GM18873 (cell line): ENCODE results near the gene PDIA4.
"Not testable (repeated sequence)": the region's sequence is repeated elsewhere in the genome, so short reads cannot be mapped to it uniquely, and the experiment has no call there.

Experiments
- ATAC-seq: cut with Tn5 transposase; IDR thresholded peaks from one replicate; pipeline ENCODE4 v1.9.1; 2021; ENCODE audit warnings: mild to moderate bottlenecking, moderate library complexity, moderate number of reproducible peaks; ENCODE audit not compliant: unreplicated experiment, low FRiP score

Gene PDIA4

DNA sequence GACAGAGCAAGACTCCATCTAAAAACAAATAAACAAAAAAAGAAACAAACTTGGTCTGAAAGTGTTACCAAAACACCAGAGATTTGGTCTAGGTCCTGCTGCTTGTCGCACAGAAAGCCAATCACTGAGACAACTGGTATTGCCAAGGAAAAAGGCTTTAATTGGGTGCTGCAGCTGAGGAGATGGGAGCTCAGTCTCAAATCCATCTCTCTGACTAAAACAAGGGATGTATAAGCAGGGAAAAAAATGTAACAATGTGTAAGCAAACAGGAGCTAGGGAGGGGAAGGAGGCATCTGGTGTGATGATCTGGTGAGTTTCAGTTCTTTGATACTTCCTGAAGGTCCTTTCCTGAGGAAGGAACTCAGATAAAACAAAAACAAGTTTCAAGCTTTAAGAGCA is 8.4 kb upstream of the PDIA4 start:
- ATAC-seq, result no peak

DNA sequence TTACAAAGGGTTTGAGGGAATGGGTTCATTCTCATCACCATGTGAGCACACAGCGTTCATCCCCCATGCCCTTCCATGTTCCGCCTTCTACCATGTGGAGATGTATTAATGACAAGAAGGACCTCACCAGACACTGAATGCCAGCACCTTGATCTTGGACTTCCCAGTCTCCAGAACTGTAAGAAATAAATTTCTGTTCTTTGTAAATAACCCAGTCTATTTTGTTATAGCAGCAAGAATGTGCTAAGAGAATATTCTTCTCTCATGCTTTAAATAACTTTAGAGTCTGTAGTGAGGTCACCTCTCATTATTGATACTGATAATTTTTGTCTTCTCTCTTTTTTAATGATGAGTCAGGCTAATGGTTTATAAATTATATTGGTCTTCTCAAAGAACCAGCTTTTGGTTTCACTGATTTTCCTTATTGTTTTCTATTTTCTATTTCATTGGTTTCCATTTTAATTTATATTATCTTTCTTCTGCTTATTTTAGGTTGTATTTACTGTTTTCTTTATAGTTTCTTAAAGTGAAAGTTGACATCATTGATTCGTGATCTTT is 3.1 kb upstream of the PDIA4 start:
- no peak for ATAC-seq

DNA sequence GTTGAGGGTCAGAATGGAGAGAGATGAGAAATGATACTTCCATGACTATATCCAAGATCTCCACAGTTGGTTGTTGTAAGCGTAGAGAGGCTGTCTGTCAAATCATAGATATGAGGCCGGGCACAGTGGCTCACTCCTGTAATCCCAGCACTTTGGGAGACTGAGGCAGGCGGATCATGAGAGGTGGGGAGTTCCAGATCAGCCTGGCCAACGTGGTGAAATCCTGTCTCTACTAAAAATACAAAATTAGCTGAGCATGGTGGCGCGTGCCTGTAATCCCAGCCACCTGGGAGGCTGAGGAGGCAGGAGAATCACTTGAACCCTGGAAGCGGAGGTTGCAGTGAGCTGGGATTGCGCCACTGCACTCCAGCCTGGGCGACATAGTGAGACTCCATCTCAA is 2.1 kb upstream of the PDIA4 start:
- not testable (repeated sequence) for ATAC-seq

DNA sequence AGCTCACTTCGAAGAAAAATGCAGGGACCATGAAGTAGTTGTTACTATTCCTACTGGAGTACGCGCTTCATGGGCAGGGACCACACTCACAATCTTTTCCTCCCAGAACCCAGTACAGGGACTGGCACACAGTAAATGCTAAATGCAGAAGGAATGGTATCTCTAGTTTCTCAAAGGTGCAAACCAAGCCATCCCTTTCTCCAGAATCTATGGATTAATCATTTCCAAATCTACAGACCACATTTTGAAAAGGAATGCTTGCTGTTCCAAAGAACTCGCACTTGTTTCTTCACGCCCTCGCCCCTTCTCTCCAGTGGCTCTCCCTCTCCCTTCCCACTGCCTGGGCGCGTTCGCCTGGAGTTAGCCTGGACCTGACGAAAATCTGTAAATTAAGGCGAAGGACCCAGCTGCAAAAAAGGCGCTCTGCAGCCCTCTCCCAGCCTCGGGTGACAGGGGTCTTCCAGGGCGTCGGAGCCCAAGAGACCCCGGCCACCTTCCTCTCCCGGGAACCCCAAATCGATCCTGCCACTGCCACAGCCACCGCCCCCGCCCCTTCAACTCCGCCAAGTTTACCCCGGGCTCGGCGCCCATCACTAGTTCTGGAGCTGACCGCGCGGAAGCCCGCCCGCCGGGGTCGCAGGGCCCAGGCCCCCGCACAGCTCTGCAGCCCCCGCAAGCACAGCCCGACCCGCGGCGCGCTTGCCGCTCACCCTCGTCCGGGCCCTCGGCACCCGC is 527 bp downstream of the PDIA4 start:
- ATAC-seq, result no peak

DNA sequence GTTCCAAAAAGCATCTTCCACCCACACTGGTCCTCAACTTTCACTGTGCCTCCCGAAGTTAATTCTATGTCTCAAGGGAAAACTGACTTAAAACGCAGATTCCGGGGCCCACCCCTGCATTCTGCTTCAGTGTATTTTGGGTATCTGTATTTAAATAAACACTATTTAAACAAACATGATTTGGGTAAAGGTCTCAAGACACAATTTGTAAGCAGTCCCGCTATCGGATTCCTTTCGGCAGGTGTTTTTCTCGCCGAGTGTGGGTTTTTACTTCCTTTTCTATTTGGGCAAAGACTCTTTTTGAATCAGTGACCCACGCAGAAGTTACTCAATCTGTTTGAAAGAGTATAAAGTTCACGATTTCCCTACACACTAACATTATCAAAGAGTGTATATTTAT is 1.2 kb downstream of the PDIA4 start:
- no peak for ATAC-seq

DNA sequence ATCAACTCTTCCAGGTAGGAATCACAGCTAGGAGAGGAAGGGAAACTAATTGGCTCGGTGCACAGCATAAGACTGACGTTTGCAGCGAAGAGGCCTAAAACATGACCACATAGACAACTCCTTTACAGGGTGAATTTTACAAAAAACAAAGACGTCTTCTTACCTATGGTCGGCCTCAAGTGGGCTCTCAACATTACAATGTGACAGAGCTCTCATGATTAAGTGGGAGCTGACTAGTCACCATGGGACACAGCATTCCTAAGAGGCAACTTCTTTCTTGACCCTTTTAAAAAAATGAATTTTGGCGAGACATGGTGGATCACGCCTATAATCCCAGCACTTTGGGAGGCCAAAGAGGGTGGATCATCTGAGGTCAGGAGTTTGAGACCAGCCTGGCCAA is 4.6 kb downstream of the PDIA4 start:
- ATAC-seq, result no peak

DNA sequence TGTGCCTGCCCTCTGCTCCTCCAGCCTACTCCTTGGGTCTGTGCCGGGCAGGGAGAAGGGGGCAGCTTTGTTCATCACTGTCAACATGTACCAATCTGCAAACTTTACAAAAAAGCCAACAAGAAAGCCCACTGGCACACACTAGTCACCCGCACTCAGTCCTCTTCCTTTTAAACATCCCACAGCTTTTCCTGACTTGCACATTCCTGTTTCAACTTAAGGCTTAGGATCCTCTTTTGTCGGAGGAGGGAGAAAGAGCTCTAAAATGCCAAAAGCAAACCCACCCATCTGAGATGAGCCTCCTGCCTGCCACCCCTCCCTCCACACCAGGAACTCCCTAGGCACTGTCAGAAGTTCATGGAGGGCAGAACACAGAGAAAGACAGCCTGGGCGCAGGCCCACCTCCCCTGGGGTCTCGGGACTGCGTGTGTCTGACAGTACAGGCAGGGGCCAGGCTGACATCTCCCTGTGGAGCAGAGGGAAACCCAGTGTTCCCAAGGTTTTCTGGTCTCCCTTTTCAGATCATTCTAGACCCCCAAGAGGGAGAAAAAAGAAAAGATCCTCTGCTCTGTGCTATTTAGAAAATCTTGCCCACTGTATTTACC is 5.4 kb downstream of the PDIA4 start:
- no peak for ATAC-seq

DNA sequence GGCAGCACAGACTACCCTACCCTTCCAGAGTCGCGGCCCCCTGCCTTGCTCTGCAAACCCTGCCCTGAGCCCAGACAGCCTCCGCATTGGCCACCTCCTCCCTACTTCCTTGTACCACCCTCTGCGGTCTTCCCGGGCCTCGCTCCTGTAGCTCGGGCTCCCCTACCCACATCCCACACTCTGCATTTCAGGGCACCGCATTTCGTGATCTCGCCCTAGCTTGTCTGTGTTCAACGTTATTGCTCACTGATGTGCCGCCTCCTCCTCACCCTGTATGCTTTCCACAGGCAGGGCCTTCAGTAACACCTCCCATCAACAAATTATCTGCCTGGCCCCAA is 6.6 kb downstream of the PDIA4 start:
- no peak for ATAC-seq

DNA sequence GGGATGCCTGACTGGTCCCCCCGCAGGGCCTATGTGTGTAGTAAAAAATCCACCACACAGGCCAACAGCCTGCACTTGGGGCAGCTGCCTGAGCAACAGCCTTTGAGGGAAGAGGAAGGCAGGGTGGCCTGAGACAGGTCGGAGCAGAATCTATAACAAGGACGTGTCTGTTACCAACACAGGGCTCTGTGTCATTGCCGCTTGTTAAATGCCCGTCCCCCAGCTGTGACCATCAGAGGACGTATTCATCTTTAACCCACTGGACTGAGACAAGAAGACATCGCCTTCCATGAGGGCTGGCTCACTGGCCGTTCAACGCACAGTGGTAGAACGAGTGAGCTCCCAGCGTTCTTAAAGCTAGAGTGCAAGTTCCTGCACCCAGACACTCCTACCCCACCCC is 7.8 kb downstream of the PDIA4 start:
- ATAC-seq, result no peak

DNA sequence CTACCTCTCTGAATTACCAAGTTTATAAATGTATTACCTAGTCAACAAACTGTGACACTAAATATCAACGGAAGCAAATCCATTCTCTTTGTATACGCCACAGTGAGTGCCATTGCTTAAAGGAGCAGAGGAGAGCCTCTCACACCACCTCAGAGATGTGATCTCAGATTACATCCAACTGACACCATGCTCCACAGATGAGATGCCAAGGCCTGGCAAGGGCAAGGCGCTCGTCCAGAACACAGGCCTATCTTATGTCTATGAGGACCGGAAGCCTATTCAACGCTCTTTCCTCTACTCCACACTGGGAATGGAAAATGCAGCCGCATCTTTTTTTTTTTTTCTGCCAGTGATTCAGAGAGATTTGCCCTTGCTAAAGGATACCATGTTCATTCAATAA is 11.4 kb downstream of the PDIA4 start:
- ATAC-seq, result no peak

DNA sequence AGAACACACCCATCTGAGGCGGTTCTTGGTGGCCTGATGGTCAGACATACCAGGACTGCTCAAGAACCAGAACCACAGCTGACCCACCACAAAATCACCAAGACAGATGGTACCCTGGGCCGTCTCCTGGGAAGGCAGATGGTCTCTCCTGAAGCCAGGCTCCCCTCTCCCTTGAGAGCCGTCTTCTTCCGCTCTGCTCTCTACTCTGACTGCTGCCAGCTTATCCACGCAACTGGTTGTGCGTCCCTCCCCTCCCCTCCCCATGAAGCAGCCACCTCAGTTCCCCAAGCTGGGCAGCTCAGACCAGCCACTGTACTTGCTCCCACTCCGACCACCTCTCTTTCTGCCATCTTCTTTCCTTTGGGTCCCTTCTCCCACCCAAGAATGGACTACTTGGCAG is 14.0 kb downstream of the PDIA4 start:
- no peak for ATAC-seq

DNA sequence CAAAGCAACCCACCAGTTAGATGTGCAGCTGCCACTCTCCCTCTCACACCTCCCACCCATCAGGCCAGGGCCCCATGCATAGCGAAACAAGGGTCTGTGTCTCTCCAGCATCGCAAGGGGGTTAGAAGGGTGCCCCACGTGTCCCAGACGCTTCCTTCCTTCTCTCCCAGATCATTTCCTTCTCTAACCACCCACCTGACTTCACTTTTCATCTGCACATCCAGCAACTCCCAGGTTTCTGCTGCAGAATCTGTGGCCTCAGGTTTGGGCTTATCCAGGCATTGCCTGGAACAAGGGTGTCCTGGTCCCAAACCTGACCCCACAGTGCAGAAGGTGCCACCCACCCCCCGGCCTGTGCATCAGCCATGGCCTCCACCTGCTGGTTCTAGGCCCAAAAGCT is 14.4 kb downstream of the PDIA4 start:
- ATAC-seq, result no peak

DNA sequence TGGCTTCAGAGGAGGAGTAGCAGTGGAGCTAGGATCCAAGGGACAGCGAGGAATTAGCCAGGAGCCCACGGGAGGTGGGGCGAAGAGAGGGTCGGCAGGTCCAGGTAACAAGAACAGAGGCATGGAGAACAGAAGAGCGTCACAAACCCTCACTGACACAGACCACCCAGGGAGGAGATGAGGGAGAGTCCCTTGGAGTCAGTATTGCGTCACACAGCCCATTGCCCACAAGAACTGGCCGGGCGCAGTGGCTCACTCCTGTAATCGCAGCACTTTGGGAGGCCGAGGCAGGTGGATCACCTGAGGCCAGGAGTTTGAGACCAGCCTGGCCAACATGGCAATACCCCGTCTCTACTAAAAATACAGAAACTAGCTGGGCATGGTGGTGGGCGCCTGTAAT is 15.6 kb downstream of the PDIA4 start:
- ATAC-seq, result not testable (repeated sequence)

DNA sequence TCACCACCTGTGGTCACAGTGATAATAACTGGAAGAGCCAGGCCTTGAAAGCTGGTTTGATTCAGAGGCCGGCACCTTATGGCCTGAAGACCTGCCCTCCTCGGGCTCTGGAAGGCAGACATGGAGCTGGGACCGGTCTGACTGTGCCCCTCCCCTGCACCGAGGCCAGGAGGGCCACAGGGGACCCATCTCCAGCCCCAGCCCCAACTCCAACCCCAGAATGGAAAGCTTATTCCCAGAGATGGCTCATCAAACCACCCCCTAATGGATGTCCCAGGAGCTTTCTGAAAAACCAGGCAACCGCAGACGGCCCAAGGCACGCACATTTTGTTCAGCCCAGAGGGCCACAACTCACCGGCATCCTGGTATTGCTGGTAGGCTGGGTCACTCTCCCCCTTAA is 16.8 kb downstream of the PDIA4 start:
- ATAC-seq, result no peak

DNA sequence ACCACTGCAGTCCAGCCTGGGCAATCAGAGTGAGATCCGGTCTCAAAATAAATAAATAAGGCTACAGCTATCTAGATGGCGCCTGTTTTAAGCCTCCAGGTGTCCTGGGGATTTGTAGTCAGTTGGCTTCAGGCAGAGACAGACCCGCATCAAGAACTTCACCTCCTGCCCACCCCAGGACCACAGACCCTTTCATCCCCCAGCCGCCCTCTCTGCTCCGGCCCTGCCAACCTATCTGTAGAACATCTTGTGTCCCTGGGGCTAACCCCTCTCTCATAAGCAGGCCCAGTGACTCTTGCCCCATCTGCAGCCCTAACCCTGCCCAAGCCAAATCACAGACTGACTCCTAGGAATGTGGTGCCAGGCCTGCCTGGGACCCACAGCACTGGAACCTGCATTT is 17.9 kb downstream of the PDIA4 start:
- no peak for ATAC-seq

DNA sequence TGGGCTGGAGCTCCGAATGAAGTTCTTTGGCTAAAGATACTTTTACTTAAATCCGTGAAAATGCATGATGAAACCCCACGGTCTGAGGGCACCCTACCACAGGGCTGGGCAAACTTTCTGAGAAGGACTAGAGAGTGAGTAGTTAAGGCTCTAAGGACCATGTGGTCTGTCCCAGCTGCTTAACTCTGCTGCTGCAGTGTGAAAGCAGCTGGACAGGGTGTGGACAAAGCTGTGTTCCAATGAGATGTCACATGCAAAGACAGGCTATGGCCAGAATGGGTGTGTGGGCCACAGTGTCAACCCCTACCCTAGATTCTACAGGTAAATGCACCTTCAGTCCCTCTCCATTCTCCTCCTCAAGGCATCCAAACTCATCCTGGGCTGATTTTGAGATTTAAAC is 18.8 kb downstream of the PDIA4 start:
- no peak for ATAC-seq

DNA sequence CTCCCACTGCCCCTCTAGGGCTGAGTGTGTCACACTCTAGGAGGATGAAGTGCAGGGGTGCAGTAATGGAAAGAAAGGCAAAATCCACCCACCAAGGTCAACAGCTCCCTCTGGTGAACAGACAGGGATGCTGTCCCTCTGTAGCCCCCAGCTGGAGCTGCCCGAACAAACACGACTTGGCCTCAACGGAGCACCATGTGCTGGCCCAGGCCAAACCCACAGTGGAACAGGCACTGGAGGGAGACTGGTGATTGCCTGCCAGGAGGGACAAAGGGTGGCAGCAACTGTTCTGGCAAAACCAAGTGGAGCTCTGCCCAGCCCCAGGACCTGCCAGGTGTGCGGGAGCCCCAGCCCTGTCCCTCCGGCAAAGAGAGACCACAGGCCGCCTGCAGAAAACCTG is 20.7 kb downstream of the PDIA4 start:
- ATAC-seq, result no peak

DNA sequence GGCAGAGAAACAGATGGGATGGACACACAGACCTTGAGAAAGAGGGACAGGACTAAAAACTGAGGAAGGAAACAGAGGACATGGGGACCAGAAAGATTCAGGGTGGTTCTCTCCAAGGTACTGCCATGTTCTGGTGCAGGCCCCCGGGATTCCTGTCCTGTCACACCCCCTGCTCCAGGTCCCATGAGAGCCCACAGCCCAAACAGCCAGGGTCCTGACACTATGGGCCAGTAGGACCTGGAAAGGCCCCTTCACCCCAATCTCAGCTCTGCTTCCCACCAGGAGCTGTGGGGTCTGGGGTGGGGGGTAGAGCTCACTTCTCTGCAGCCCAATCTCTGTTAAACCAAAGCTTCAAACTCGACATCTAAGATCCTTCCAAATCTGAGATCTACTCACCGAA is 21.2 kb downstream of the PDIA4 start:
- ATAC-seq, result no peak

DNA sequence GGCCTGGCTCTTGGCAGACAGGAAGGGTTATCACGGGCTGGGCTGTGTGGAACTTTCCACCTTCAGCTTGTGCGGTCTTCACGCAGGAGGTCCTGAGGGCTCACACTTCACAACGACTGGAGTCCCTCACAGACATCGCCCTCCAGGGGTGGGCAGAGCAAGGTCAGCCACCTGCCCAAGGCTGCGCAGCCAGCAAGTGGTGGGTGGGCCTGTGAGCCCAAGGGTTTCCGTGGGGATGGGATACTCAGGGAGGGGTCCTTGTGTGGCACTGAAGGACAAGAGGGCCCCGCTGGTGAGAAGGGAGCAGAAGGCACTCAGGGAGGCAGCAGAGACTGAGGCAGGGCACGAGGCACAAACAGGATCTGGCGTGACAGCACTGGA is 22.0 kb downstream of the PDIA4 start:
- ATAC-seq, result no peak

DNA sequence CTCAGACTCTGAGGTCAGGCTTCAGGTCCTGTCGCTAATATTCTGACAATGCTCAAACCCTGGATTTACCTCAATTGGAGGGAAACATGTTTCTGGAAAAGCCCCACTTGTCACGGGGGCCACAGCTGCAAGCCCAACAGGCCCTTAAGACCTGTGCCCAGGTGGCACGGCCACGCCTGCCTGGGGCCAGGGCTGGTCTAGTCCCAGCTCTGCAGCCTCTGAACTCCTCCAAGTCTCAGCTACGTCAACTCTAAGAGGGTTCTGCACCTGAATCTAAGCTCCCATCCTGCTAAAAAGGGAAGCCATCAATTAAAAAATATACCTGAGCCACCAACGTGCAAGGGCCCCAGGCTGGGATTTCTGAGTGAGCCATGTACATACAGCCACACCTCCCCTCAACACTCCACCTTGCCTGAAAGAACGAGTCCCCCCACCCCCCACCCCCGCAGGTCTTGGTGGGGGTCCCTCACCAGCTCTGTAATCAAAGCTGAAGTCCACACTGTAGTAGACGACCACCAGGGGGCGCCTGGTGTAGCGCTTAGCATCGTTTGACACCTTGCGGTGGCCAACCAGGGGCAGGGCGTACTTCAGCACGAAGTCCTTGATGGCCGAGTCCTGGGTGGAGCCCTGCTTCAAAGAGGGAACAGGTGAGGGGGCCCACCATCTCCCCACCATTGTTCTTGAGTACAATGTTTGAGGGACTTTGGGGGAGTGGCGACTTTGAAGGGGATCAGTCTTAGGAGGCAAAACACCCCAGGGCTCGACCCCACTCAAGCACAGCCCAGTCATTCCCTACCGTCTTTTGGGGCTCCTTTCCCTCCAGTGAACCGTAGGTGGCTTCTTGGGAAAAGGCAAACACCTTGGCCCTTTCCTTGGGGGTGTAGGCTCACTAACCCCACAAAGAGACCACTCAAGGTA is 22.6 kb downstream of the PDIA4 start:
- no peak for ATAC-seq
